Osteoblast (primary cell): ENCODE measurements around the gene CDH8. TPM values are rescaled to one million over a fixed set of nuclear protein-coding genes. Genes with fewer than 3 reads are reported as not detected.

Source experiments
- DNase-seq: peaks from one replicate; pipeline ENCODE4 v3.0.0; 2011; ENCODE audit warnings: low spot score, mixed read lengths; ENCODE audit not compliant: insufficient read length; ENCODE audit errors: missing footprints
- H2AFZ ChIP-seq: 2 replicates; pipeline ENCODE4 v1.6.0; 2011; ENCODE audit warnings: mild to moderate bottlenecking, low read length
- H3K27ac ChIP-seq: 2 replicates; pipeline ENCODE4 v1.5.1; 2011; ENCODE audit warnings: mild to moderate bottlenecking, low read depth, low read length, moderate library complexity
- H3K27me3 ChIP-seq: 2 replicates; pipeline ENCODE4 v1.6.0; 2012; ENCODE audit warnings: mild to moderate bottlenecking, control low read depth, inconsistent platforms, low read length, moderate library complexity; ENCODE audit not compliant: insufficient read depth
- H3K36me3 ChIP-seq: 2 replicates; pipeline ENCODE4 v1.5.1; 2011; ENCODE audit warnings: mild to moderate bottlenecking, low read length, control low read depth, moderate library complexity; ENCODE audit not compliant: insufficient read depth
- H3K4me1 ChIP-seq: 2 replicates; pipeline ENCODE4 v1.5.1; 2011; ENCODE audit warnings: mild to moderate bottlenecking, low read length, control low read depth, moderate library complexity; ENCODE audit not compliant: insufficient read depth
- H3K4me2 ChIP-seq: 2 replicates; pipeline ENCODE4 v1.6.0; 2011; ENCODE audit warnings: mild to moderate bottlenecking, low read length; ENCODE audit not compliant: insufficient read depth
- H3K4me3 ChIP-seq: fragments of 200-600 bp; sonication (generic); 3 replicates; pipeline ENCODE4 v1.5.1; 2012; ENCODE audit warnings: mild to moderate bottlenecking, low read length, inconsistent platforms; ENCODE audit not compliant: insufficient read depth
- H3K79me2 ChIP-seq: 2 replicates; pipeline ENCODE4 v1.6.0; 2012; ENCODE audit warnings: mild to moderate bottlenecking, low read length, control low read depth, inconsistent platforms; ENCODE audit not compliant: insufficient read depth
- H3K9me3 ChIP-seq: 2 replicates; pipeline ENCODE4 v1.5.1; 2011; ENCODE audit warnings: low read depth, low read length, control low read depth
- H4K20me1 ChIP-seq: 2 replicates; pipeline ENCODE4 v1.6.0; 2012; ENCODE audit warnings: mild to moderate bottlenecking, low read length, control low read depth; ENCODE audit not compliant: insufficient read depth
- total RNA-seq: library from RNA; depleted of rRNA; stranded (reverse); fragments of >200 nt; gene quantifications from 2 replicates; pipeline ENCODE4 v1.2.3, GENCODE V29; 2012
- TF ChIP-seq, protein P1 (sequence below): IDR thresholded peaks from 2 replicates; pipeline ENCODE4 v1.5.1; 2011; ENCODE audit warnings: mild to moderate bottlenecking, low read depth, low read length, moderate library complexity; ENCODE audit errors: extremely low read depth

The CDH8 gene
- total RNA-seq, 1 donor: not detected

DNA sequence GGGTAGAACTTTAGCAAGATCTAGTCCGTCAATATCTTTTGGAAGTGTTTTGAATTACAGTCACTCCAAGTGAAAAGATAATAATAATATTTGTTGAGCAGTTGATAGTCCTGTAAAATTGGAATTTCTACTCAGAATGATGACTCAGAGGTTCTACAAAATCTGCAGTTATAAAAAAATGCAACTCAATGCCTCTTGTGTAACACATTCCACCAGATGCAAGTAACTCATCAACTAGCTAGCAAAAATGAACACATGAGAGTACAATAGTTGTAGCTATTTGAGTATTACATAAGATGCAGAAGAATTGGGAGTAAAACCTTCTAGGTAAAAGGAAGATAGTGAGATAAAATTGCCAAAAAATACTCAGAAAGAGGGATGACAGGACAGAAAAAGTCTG is 177.2 kb downstream of the CDH8 start:
- DNase-seq: no peak
- H2AFZ ChIP-seq: no peak overlapping the region

DNA sequence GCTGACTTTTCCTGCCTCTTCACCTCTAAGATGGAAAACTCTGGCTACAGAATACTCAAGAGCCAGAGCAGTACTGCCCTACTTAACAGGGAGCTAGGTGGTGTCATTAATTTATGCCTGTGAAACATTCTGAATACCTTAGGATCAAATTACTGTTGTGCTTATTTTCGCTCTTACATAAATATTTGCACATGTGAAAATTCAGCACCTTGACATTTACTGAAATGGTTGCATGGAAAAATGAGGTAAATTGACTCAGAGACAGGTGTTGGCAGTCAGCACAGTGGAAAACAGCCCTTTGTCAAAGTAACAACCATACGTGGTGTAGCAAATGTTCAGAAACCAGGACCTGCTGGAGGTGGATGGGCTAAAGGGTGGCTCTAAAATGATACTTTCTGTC is 193.6 kb downstream of the CDH8 start:
- H4K20me1 ChIP-seq: no peaks in the 10 kb centered on the region
- H3K79me2 ChIP-seq: no peaks in the 10 kb centered on the region
- H3K4me3 ChIP-seq: no peak overlapping the region
- no peaks in the 10 kb centered on the region for H3K27me3 ChIP-seq
- H3K27ac ChIP-seq: no peak overlapping the region
- no peak for DNase-seq
- no peaks in the 10 kb centered on the region for H3K9me3 ChIP-seq
- H3K4me2 ChIP-seq: no peak overlapping the region
- H3K4me1 ChIP-seq: no peaks in the 10 kb centered on the region
- no peaks in the 10 kb centered on the region for H3K36me3 ChIP-seq
- no peak overlapping the region for H2AFZ ChIP-seq
- TF ChIP-seq, protein P1, sequence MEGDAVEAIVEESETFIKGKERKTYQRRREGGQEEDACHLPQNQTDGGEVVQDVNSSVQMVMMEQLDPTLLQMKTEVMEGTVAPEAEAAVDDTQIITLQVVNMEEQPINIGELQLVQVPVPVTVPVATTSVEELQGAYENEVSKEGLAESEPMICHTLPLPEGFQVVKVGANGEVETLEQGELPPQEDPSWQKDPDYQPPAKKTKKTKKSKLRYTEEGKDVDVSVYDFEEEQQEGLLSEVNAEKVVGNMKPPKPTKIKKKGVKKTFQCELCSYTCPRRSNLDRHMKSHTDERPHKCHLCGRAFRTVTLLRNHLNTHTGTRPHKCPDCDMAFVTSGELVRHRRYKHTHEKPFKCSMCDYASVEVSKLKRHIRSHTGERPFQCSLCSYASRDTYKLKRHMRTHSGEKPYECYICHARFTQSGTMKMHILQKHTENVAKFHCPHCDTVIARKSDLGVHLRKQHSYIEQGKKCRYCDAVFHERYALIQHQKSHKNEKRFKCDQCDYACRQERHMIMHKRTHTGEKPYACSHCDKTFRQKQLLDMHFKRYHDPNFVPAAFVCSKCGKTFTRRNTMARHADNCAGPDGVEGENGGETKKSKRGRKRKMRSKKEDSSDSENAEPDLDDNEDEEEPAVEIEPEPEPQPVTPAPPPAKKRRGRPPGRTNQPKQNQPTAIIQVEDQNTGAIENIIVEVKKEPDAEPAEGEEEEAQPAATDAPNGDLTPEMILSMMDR: no peak

More for the DNA sequence above, 177.2 kb downstream of the CDH8 start:
- no peaks in the 10 kb centered on the region for H3K27me3 ChIP-seq
- peaks cover 2% of the 10 kb centered on the region for H3K9me3 ChIP-seq
- no peaks in the 10 kb centered on the region for H3K4me1 ChIP-seq
- H3K27ac ChIP-seq: no peak overlapping the region
- H4K20me1 ChIP-seq: no peaks in the 10 kb centered on the region
- TF ChIP-seq, protein P1: no peak
- no peaks in the 10 kb centered on the region for H3K36me3 ChIP-seq
- no peaks in the 10 kb centered on the region for H3K79me2 ChIP-seq
- no peak overlapping the region for H3K4me3 ChIP-seq
- H3K4me2 ChIP-seq: no peak overlapping the region

DNA sequence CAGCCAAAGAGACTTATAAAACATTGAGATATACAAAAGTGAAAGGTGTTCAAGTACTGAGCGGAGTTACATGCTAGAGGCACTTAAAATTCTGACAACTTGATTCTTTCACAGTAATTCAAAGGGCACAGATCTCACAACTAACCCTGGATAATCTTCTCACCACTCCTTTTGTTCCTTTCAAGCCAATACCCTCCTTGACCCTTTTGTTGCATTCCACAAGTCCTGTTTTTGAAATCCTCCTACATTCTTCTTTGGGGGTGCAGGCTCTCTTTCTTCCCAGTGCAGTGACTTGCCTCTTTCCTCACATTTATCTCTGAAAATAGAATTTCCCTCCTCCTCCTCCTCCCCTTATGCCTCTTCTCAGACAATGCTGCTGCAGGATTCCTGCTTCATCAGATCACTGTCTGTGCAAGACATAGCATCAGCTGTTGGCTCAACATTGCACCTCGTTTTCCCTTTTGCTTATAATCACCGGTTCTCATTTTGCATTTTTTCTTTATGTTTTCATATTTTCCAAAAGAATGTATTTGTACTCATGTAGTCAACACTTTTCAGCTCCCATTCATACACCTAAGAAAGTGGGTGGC is 199.3 kb downstream of the CDH8 start:
- no peaks in the 10 kb centered on the region for H3K79me2 ChIP-seq
- H3K4me2 ChIP-seq: no peak overlapping the region
- H3K4me1 ChIP-seq: no peaks in the 10 kb centered on the region
- no peak overlapping the region for H3K4me3 ChIP-seq
- no peaks in the 10 kb centered on the region for H3K27me3 ChIP-seq
- no peak for DNase-seq
- H2AFZ ChIP-seq: no peak overlapping the region
- H3K27ac ChIP-seq: no peak overlapping the region
- peaks cover 3% of the 10 kb centered on the region for H3K9me3 ChIP-seq
- TF ChIP-seq, protein P1: no peak
- no peaks in the 10 kb centered on the region for H4K20me1 ChIP-seq
- no peaks in the 10 kb centered on the region for H3K36me3 ChIP-seq

DNA sequence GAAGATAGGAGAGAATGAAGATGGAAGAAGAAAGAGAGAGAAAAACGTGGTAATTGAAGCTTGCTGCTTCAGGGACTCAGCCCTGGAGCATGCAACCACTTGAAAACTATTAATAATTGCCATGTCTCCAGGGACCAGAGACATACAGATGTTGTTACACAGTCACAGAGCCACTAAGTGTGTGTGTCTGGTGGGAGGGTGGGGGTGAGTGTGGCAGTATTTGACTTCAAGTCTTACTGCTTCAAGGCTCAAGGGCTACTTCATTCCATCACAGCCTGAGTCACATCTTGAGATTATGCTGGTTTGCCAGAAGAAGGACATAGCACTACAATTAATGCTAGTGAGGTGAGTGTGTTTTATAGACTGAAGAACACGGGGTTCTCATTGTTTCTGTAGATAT is 202.2 kb downstream of the CDH8 start:
- DNase-seq: no peak
- H2AFZ ChIP-seq: no peak overlapping the region
- TF ChIP-seq, protein P1: no peak
- H3K4me2 ChIP-seq: no peak overlapping the region
- no peaks in the 10 kb centered on the region for H3K36me3 ChIP-seq
- H3K4me1 ChIP-seq: no peaks in the 10 kb centered on the region
- H3K9me3 ChIP-seq: peaks cover 3% of the 10 kb centered on the region
- no peak overlapping the region for H3K4me3 ChIP-seq
- no peaks in the 10 kb centered on the region for H3K27me3 ChIP-seq
- H4K20me1 ChIP-seq: no peaks in the 10 kb centered on the region
- no peaks in the 10 kb centered on the region for H3K79me2 ChIP-seq
- H3K27ac ChIP-seq: no peak overlapping the region
